Measurements from ENCODE around the gene PAQR5.

Gene PAQR5

GRCh38 chr15:69456208-69457166 is 157.8 kb downstream of the PAQR5 start:
- TF ChIP-seq FOXM1 (IDR thresholded peaks at IDR 0.05; ENCODE audit: borderline replicate concordance, low read depth): no peak
- TF ChIP-seq, protein P1, sequence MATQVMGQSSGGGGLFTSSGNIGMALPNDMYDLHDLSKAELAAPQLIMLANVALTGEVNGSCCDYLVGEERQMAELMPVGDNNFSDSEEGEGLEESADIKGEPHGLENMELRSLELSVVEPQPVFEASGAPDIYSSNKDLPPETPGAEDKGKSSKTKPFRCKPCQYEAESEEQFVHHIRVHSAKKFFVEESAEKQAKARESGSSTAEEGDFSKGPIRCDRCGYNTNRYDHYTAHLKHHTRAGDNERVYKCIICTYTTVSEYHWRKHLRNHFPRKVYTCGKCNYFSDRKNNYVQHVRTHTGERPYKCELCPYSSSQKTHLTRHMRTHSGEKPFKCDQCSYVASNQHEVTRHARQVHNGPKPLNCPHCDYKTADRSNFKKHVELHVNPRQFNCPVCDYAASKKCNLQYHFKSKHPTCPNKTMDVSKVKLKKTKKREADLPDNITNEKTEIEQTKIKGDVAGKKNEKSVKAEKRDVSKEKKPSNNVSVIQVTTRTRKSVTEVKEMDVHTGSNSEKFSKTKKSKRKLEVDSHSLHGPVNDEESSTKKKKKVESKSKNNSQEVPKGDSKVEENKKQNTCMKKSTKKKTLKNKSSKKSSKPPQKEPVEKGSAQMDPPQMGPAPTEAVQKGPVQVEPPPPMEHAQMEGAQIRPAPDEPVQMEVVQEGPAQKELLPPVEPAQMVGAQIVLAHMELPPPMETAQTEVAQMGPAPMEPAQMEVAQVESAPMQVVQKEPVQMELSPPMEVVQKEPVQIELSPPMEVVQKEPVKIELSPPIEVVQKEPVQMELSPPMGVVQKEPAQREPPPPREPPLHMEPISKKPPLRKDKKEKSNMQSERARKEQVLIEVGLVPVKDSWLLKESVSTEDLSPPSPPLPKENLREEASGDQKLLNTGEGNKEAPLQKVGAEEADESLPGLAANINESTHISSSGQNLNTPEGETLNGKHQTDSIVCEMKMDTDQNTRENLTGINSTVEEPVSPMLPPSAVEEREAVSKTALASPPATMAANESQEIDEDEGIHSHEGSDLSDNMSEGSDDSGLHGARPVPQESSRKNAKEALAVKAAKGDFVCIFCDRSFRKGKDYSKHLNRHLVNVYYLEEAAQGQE (IDR thresholded peaks at IDR 0.05; ENCODE audit: low read depth): no peak
- TF ChIP-seq TCF12 (IDR thresholded peaks at IDR 0.05; ENCODE audit: low read depth): no peak
- TF ChIP-seq TEAD4 (IDR thresholded peaks at IDR 0.05): no peak
- no peak for TF ChIP-seq EP300 (IDR thresholded peaks at IDR 0.05; ENCODE audit: borderline replicate concordance)
- TF ChIP-seq NFIC (IDR thresholded peaks at IDR 0.05): no peak
- TF ChIP-seq TAF1 (IDR thresholded peaks at IDR 0.05; ENCODE audit: low read depth): no peak
- no peak for TF ChIP-seq EGR1 (IDR thresholded peaks at IDR 0.05)
